Activated naive CD4-positive, alpha-beta T cell (primary cell): Measurements from ENCODE around the gene SLC6A12.
"Not testable (repeated sequence)": the region's sequence is repeated elsewhere in the genome, so short reads cannot be mapped to it uniquely, and the experiment has no call there.

Experiments used
- DNase-seq, 4 experiments: peaks; one replicate each; lab custom pipeline; 2025; lab: John Stamatoyannopoulos, UW

Gene SLC6A12

GRCh38 chr12:197911-198695, 15.9 kb downstream of the SLC6A12 start:
- no peak for DNase-seq

- DNase-seq, result no peak
These were observed 16.6 kb downstream of the SLC6A12 start for GRCh38 chr12:197347-197746.

- no peak for DNase-seq
These were observed 17.5 kb downstream of the SLC6A12 start for GRCh38 chr12:196436-196835.

- DNase-seq, result no peak
These were observed 18.0 kb downstream of the SLC6A12 start for GRCh38 chr12:195951-196350.

- DNase-seq, result no peak
These were observed 18.8 kb downstream of the SLC6A12 start for GRCh38 chr12:195156-195555.

GRCh38 chr12:194276-194675, 19.7 kb downstream of the SLC6A12 start:
- no peak for DNase-seq

- no peak for DNase-seq
These were observed 20.7 kb downstream of the SLC6A12 start for GRCh38 chr12:193261-193660.

- no peak for DNase-seq
These were observed 22.4 kb downstream of the SLC6A12 start for GRCh38 chr12:191541-191940.

GRCh38 chr12:190881-191280, 23.1 kb downstream of the SLC6A12 start:
- DNase-seq, result no peak

GRCh38 chr12:189622-189962, 24.4 kb downstream of the SLC6A12 start:
- no peak for DNase-seq

- peak in 1 of 4 experiments; percentile 16 for DNase-seq
These were observed 24.9 kb downstream of the SLC6A12 start for GRCh38 chr12:188910-189621.

GRCh38 chr12:187986-188909, 25.7 kb downstream of the SLC6A12 start:
- not testable (repeated sequence) for DNase-seq

GRCh38 chr12:186006-186625, 27.8 kb downstream of the SLC6A12 start:
- no peak for DNase-seq

- DNase-seq, result no peak
These were observed 28.4 kb downstream of the SLC6A12 start for GRCh38 chr12:185576-185955.

GRCh38 chr12:184811-185575, 29.0 kb downstream of the SLC6A12 start:
- DNase-seq, result no peak

- DNase-seq, result no peak
These were observed 31.5 kb downstream of the SLC6A12 start for GRCh38 chr12:182381-182892.

GRCh38 chr12:181921-182320, 32.0 kb downstream of the SLC6A12 start:
- DNase-seq, result no peak

GRCh38 chr12:180445-180844, 33.5 kb downstream of the SLC6A12 start:
- no peak for DNase-seq

- DNase-seq, result no peak
These were observed 34.1 kb downstream of the SLC6A12 start for GRCh38 chr12:179885-180284.

GRCh38 chr12:179131-179884, 34.6 kb downstream of the SLC6A12 start:
- no peak for DNase-seq

- DNase-seq, result no peak
These were observed 35.2 kb downstream of the SLC6A12 start for GRCh38 chr12:178829-179109.
